ENCODE data around the gene PEAK3. TPM values are rescaled to one million over a fixed set of nuclear protein-coding genes. Genes with fewer than 3 reads are reported as not detected.

Gene PEAK3
- total and polyA plus RNA-seq, 2 experiments from 2014 or later: 0.15 TPM; not detected in 1

- Histone ChIP-seq H3K36me3 (replicated peaks; ENCODE audit: insufficient read depth, low read depth) (no peaks in the 10 kb centered on the region), H3K4me3 (no peak overlapping the region), H4K20me1 (ENCODE audit: insufficient read depth, poor library complexity, severe bottlenecking) (no peaks in the 10 kb centered on the region), H3K79me2 (no peaks in the 10 kb centered on the region), H3K9me2 (replicated peaks; ENCODE audit: insufficient read depth) (no peaks in the 10 kb centered on the region), H3K4me1 (ENCODE audit: insufficient read depth) (no peaks in the 10 kb centered on the region), H3K9me3 (ENCODE audit: low read depth) (no peaks in the 10 kb centered on the region), H3K27me3 (peaks cover 2% of the 10 kb centered on the region), H3K4me2 (no peak overlapping the region), H3K27ac (no peak overlapping the region), H2AFZ (no peak overlapping the region)
- 93% methylated on average over 13 of the region's 13 CpGs for WGBS (ENCODE audit: low lambda C conversion rate, missing lambda C conversion rate)
- no peak for TF ChIP-seq EZH2phosphoT487 (IDR thresholded peaks at IDR 0.05; ENCODE audit: low read depth, severe bottlenecking, unreplicated experiment)
- TF ChIP-seq, protein P1, sequence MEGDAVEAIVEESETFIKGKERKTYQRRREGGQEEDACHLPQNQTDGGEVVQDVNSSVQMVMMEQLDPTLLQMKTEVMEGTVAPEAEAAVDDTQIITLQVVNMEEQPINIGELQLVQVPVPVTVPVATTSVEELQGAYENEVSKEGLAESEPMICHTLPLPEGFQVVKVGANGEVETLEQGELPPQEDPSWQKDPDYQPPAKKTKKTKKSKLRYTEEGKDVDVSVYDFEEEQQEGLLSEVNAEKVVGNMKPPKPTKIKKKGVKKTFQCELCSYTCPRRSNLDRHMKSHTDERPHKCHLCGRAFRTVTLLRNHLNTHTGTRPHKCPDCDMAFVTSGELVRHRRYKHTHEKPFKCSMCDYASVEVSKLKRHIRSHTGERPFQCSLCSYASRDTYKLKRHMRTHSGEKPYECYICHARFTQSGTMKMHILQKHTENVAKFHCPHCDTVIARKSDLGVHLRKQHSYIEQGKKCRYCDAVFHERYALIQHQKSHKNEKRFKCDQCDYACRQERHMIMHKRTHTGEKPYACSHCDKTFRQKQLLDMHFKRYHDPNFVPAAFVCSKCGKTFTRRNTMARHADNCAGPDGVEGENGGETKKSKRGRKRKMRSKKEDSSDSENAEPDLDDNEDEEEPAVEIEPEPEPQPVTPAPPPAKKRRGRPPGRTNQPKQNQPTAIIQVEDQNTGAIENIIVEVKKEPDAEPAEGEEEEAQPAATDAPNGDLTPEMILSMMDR (IDR thresholded peaks at IDR 0.05; ENCODE audit: poor library complexity): no peak
- TF ChIP-seq EZH2 (IDR thresholded peaks at IDR 0.05; ENCODE audit: borderline replicate concordance): no peak
- DNase-seq (ENCODE audit: low spot score): no peak
Observed at GRCh38 chr19:2317300-2317699, 35.3 kb upstream of the PEAK3 start.

GRCh38 chr19:2315818-2316353, 33.9 kb upstream of the PEAK3 start:
- Histone ChIP-seq H3K27me3 (peaks cover 5% of the 10 kb centered on the region), H3K27ac (no peak overlapping the region), H3K9me3 (ENCODE audit: low read depth) (no peaks in the 10 kb centered on the region), H4K20me1 (ENCODE audit: insufficient read depth, poor library complexity, severe bottlenecking) (no peaks in the 10 kb centered on the region), H3K79me2 (no peaks in the 10 kb centered on the region), H2AFZ (no peak overlapping the region), H3K4me3 (no peak overlapping the region), H3K36me3 (replicated peaks; ENCODE audit: insufficient read depth, low read depth) (no peaks in the 10 kb centered on the region), H3K4me2 (peak overlapping the region; percentile 46), H3K9me2 (replicated peaks; ENCODE audit: insufficient read depth) (no peaks in the 10 kb centered on the region), H3K4me1 (ENCODE audit: insufficient read depth) (no peaks in the 10 kb centered on the region)
- WGBS (ENCODE audit: low lambda C conversion rate, missing lambda C conversion rate): 35% methylated on average over 20 of the region's 22 CpGs
- DNase-seq (ENCODE audit: low spot score): peak; percentile 71
- TF ChIP-seq, protein P1 (IDR thresholded peaks at IDR 0.05; ENCODE audit: poor library complexity): peak; percentile 66
- TF ChIP-seq EZH2 (IDR thresholded peaks at IDR 0.05; ENCODE audit: borderline replicate concordance): no peak

DNA sequence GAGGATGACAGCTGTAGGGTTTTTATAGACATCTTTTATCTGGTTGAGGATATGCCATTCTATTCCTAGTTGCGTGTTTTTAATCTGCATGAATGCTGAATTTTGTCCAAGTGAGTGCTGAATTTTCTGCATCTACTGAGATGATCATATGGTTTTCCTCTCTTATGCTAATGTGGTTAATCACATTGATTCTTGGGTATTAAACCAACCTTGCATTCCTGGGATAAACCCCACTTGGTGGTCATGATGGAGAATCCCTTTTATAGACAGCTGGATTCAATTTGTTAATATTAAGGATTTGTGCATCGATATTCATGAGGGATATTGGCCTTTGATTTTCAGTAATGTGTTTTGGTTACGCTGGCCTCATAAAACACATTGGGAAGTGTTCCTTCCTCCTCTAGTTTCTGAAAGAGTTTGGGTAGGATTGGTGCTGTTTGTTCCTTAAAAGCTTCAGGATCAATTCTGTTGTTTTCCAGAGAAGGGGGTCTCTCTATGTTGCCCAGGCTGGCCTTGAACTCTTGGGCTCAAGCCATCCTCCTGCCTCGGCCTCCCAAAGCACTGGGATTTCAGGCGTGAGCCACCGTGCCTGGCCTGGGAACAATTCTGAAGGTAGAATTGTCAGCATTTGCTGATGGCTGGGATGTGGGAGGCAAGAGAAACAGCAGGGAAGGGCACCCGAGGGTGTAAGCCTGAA, 33.3 kb upstream of the PEAK3 start:
- H3K4me3 ChIP-seq: no peak overlapping the region
- H3K79me2 ChIP-seq: no peaks in the 10 kb centered on the region
- TF ChIP-seq, protein P1 (IDR thresholded peaks at IDR 0.05; ENCODE audit: poor library complexity): no peak
- TF ChIP-seq EZH2phosphoT487 (IDR thresholded peaks at IDR 0.05; ENCODE audit: low read depth, severe bottlenecking, unreplicated experiment) (no peak), EZH2 (IDR thresholded peaks at IDR 0.05; ENCODE audit: borderline replicate concordance) (no peak)
- H3K27ac ChIP-seq: no peak overlapping the region
- H3K4me2 ChIP-seq: no peak overlapping the region
- no peaks in the 10 kb centered on the region for H3K36me3 ChIP-seq (replicated peaks; ENCODE audit: insufficient read depth, low read depth)
- peaks cover 5% of the 10 kb centered on the region for H3K27me3 ChIP-seq
- no peaks in the 10 kb centered on the region for H3K4me1 ChIP-seq (ENCODE audit: insufficient read depth)
- H3K9me3 ChIP-seq (ENCODE audit: low read depth): no peaks in the 10 kb centered on the region
- H2AFZ ChIP-seq: no peak overlapping the region
- no peaks in the 10 kb centered on the region for H3K9me2 ChIP-seq (replicated peaks; ENCODE audit: insufficient read depth)
- H4K20me1 ChIP-seq (ENCODE audit: insufficient read depth, poor library complexity, severe bottlenecking): no peaks in the 10 kb centered on the region
- DNase-seq (ENCODE audit: low spot score): no peak
- WGBS (ENCODE audit: low lambda C conversion rate, missing lambda C conversion rate): 81% methylated on average over 7 of the region's 7 CpGs

Measured in hepatocyte (in vitro differentiated cells).